HG03354 (cell line): Measurements from ENCODE around the gene TTC9B.

Experiments
- ATAC-seq: cut with Tn5 transposase; IDR thresholded peaks from one replicate; pipeline ENCODE4 v1.9.1; 2021; ENCODE audit warnings: mild to moderate bottlenecking; ENCODE audit not compliant: unreplicated experiment, poor library complexity, severe bottlenecking

Gene TTC9B

DNA sequence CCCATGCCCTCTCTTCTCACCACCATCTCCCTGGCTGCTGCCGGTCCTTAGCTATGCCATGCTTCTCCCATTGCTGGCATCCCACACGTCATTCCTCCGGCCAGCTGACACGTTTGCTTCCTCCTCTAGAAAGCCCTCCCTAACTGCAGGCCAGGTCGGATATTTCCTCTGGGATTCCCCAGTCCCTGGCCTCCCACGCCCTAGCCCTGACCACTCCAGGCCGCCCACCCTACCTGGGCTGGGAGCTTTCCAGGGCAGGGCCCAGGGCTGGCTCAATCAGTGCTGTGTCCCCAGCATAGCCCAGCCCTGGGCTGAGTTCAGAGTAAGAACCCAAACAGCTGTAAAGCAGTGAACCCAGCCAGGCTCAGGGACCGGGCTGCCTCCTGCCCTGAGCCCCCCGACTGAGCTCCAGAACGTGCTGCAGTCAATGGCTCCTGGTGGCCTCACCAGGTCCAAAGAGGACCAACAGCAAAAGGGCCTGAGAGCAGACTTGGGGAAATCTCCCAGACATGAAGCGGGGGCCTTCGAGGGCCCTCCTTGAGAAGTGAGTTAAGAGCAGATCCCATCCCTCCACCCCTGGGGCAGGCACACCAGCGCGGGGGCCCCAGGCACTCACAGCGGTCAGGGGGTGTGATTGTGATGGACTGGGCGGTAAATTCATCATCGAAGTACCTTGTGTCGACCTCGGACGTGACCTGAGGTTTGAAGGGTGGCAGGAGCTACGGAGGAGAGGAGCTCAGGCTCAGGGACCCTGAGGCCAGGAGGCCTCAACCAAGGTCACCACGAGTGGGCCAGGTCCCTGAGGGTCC lies 16.4 kb upstream of the TTC9B start:
- no peak for ATAC-seq

DNA sequence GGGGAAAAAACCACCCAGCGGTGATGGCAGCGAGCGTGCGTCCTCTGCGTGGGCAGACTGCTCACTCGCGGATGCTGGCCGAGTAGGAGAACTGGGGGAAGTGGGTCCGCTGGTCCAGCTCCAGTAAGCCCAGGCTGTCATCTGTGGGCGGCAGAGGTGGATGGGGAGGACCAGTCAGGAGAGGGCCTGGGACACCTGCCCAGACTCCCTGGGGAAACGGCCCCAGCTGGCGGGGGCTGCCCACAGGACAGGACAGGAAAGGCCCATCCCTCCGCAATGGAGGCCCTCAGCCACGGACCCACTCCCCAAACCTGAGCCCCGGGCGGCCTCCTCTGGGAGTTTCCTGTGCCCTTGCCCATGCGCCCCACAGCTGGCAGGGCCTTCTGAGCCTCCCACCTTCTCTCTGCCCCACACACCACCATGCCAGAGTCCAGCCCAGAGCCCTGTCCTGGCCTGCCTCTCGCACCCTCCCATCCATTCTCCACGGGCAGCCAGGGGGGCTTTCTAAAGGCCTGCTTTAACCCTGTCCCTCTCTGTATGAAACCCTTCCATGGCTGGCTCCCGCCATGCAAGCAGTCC lies 15.7 kb upstream of the TTC9B start:
- ATAC-seq: no peak

- no peak for ATAC-seq
These were observed 15.0 kb upstream of the TTC9B start for GRCh38 chr19:40232949-40233810.

GRCh38 chr19:40232479-40232878 lies 14.3 kb upstream of the TTC9B start:
- no peak for ATAC-seq

DNA sequence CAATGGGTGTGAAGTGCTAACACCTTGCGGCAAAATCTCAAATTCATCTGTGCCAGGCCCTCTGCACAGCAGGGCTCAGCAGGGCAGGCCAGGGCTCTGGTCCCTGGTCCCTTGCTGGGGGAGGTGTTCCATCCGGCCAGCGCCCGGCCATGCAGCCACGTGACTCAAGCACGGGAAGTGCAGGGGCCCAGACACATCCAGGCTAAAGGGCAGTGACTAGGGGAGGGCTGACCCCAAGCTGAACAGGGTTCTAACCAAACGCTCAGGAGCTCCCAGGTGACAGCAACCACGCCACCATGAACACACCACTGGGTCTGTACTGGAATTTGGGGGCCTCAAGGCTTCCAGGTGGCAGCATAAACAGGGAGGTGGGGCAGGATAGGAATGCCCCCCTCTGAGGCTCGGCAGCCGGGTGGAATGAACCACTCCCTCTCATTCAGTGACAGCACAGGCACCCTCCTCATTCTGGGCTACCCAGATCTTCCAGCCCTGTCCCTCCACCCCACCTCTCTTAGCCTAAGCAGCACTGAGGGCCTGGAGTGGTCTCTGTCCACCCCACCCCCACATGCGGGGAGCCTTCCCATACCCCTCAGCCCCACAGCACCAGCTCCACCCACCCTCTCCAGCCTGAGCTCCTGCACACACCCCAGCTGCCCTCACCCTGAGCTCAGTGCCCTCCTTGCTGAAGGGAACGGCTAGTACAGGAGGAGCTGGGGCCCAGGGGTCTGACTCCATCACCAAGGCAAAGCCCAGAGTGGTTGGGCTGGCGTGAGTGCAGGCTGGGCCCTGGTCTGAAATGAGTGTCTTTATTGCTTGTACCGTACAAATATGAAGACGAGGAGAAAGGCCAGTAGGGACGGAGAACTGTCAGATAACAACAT lies 13.6 kb upstream of the TTC9B start:
- ATAC-seq: no peak

DNA sequence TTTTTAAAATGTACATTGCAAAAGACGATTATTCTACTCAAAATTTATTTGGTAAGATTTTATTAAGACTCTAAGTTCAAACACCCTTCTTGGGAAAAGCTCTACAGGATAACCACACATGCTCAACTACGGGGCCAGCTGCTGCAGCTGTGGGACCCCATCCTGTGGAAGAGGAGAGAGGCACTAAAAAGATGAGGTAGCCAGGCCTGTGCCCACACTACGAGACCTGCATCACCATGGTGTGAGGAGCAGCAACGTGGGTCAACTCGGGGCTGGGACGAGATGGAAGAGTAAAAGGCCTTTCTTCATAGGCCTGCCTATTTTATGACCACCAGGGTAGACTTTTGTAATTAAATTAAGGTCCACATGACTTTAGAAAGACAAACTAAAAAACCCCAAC lies 12.9 kb upstream of the TTC9B start:
- ATAC-seq: no peak

- no peak for ATAC-seq
These were observed 11.8 kb upstream of the TTC9B start for GRCh38 chr19:40229926-40230417.

- ATAC-seq: no peak
These were observed 11.3 kb upstream of the TTC9B start for GRCh38 chr19:40229484-40229883.

- ATAC-seq: no peak
These were observed 10.7 kb upstream of the TTC9B start for GRCh38 chr19:40228863-40229262.

- no peak for ATAC-seq
These were observed 10.2 kb upstream of the TTC9B start for GRCh38 chr19:40228346-40228745.

- no peak for ATAC-seq
These were observed 7.5 kb upstream of the TTC9B start for GRCh38 chr19:40225440-40226305.

DNA sequence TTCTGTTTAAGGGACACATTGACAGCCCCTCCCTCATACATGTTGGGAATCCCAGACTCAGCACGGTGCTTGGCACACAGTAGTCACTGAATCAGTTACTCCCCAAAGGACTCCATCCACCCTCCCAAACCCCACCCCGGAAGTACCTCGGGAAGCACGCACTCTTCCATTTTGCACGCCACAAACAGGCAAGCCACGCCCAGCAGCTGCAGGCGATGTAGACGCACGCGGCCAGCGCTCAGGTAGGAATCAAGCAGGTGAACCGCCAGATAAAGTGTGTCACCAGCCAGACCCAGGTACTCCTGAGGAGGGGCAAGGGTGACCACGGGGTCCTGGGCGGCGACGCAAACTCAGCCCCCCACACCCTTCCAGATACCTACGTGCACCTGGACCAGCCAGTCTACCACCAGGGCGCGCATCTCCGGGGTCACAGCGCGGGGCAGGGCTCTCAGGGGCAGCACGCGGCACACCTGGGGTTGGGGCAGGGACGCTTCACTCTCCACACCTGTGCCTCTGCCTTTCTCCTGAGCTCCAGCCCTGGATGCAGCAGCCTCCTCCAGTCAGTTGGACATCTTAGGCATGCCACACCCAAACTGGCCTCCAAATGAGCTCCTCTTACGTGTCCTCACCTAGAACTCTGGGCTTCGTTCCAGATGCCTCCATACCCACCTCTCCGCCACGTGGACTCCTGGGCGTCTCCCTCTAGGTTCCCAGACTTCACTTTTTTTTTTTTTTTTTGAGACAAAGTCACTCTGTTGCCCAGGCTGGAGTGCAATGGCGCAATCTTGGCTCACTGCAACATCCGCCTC lies 6.4 kb upstream of the TTC9B start:
- ATAC-seq: no peak

DNA sequence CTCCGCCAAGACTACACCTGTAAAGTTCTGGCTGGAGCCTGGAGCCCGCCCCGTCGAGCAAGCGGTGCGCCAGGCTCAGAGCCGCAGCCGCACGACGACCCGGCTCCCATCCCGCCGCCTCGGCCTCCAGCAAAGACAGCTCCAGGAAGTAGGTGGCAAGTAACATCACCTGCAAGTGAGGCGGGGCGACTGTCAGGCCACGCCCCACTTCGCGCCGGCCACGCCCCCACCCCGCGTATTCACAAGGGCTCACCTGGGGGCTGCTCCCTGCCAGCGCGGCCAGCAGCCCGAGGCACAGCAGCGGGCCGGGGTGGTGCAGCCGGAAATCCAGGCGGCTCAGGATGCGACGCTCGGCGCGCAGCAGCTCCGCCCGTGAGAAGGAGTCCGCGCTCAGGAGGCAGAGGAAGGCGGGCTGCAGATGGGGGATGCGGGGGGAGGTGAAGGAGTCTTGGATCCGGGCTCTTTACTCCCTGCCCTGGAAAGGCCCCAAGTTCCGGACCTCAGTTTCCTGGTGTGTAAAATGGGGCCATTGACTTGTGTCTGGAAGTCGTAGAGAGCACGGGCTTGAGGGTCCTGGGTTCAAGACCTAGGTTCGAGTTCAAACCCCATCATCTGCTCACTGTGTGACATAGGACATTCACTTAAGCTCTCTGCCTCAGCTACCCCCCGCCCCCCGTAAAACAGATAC lies 5.1 kb upstream of the TTC9B start:
- no peak for ATAC-seq

- ATAC-seq: no peak
These were observed 3.9 kb upstream of the TTC9B start for GRCh38 chr19:40221858-40222619.

- ATAC-seq: no peak
These were observed 2.5 kb upstream of the TTC9B start for GRCh38 chr19:40220674-40221073.

DNA sequence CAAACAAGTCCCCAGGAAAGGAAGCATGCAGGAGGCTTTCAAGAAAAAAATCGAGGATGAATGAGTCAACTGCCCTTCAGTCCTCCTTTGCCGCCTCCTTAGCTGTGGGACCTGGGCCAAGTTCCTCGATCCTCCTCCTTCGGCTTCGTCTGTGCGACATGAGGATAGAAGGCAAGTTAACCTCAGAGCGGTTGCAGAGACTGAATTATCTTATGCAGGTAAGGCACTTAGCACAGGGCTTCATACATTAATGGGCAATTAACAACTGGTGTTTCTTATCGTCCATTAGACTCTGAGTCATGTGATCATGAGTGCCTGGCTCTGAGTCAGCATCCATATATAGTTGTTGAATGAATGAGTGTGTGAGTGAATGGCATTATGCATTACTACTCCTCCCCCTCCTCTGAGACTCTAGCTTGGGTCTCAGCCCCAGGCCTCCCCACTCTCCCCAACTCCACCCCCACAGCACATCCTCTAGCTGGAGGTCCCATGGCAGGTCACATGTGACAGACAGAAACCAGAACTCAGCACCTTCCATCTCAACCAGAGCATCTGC lies 1.6 kb upstream of the TTC9B start:
- ATAC-seq: no peak
